Stimulated activated CD4-positive, alpha-beta T cell treated with anti-CD3 and anti-CD28 coated beads, Interleukin-2, amount 100 ng/mL, for 48 hours (primary cell): ENCODE measurements around the gene EHD1.

ENCODE experiments used
- DNase-seq, 2 donors: peaks; one replicate each; pipeline ENCODE4 v3.0.0-alpha.2; 2020

EHD1 gene

GRCh38 chr11:64841592-64842365, 36.6 kb downstream of the EHD1 start:
- DNase-seq = no peak

DNA sequence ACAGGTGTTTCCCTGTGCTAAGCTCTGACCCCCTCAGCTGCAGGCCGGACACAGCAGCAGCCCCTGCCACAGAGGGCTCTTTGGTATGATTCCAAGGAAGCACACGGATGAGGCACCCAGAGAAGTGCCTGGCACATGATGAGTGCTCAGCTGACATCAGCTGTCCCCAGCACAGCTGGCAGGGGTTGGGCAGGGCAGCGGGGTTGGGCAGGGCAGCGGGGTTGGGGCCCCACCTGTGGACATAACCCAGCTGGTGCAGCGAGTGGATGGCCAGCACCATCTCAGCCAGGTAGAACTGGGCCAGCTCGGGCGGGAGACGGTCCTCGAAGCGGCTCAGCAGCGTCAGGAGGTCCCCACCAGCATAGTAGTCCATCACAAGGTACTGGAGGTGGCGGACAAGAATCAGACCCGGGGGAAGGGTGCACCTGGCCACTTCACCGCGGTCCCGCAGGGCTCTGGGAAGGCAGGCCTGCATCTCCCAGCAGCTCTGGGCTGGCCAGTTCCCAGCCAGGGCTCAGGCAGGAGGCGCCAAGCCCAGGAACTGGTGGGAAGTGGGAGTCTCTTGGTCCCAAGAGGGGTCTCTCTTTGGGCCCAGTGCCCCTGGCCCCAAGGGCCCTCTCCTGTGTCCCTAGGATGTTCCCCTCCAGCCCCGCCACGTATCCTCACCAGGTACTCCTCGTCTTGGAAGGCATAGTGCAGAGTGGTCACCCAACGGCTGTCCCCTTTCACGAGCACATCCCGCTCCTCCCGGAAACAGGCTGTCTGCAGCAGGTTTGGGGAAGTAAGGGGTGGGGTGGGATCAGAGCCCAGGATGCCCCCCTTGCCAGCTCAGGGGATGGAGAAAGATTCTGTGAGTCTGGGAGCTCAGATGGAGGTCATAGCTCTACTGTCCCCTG, 38.3 kb downstream of the EHD1 start:
- no peak for DNase-seq

DNA sequence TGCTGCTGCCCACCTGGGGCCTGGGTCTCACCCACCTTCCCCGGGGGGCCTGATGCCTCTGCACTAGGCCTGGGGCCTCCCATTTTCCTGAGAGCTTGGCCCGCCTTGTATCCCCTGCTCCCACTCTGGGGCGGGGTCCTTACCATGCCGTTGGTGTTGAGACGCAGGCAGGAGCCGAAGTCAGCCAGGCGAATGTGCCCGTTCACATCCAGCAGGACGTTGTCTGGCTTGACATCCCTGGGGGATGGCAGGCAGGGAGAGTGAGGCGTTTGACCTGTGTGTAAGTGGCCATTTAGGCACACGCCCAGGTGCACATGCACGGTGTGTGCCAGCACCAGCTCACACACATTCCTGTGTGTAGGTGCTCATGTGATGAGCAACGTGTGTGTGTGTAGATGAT, 39.1 kb downstream of the EHD1 start:
- no peak for DNase-seq

DNA sequence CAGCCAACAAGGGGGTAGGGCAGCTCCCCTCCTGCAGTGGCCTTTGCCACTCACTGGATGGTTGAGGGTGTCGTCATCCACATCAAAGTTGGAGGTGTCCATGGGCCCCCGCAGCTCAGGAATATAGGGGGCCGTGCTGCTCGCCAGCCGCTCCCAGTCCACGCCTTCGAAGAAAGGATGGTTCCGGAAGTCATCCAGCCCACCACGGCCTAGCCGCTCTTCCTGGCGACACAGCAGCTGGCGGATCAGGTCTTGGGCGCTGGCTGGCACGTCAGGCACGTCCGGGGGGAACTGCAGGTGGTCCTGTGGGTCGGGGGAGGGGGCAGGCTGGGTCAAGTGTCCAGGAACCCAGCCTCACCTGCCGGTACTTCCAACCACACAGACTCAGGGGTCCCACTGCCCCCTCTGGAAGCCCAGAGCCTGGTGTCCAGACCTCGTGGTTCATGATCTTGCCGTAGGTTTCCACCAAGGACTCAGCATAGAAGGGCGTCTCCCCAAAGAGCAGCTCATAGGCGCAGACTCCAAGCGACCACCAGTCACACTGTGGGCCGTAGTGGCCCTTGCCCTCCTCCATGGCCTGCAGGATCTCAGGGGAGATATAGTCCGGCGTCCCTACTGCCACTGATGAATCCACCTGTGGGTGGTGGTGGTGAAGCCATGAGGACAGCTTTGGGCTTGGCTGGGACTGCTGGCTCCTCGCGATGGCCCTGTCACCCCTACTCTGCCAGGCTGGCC, 39.7 kb downstream of the EHD1 start:
- no peak for DNase-seq

GRCh38 chr11:64837887-64838351, 40.5 kb downstream of the EHD1 start:
- no peak for DNase-seq

DNA sequence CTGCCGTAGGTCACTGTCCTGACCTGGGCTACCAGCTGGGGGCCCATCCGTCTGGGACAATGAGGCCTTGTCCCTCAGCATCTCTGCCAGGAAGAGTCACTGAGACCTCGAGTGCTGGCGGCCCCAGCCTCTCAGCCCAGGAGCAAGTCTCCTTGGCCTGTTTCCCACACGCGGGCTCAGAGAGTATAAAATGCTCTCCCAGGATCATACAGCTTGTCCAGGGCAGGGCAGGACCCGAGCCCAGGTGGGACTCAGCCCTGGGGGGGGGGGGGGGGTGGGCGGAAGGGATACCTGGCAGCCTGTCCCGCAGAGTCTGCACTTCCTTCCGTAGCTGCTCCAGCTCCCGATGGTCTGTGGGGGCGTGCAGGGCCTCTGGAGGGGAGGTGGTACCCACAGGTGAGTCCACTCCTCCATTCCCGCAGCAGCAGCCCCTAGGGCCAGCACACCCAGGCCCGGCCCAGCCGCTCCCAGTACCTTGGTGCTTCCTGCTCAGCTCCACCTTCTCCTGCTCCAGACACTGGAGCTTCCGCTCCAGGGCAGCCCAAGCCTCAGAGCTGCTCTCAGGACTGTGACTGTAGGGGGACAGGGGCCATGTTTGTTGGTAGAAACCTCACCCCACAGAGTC, 41.9 kb downstream of the EHD1 start:
- DNase-seq = no peak

DNA sequence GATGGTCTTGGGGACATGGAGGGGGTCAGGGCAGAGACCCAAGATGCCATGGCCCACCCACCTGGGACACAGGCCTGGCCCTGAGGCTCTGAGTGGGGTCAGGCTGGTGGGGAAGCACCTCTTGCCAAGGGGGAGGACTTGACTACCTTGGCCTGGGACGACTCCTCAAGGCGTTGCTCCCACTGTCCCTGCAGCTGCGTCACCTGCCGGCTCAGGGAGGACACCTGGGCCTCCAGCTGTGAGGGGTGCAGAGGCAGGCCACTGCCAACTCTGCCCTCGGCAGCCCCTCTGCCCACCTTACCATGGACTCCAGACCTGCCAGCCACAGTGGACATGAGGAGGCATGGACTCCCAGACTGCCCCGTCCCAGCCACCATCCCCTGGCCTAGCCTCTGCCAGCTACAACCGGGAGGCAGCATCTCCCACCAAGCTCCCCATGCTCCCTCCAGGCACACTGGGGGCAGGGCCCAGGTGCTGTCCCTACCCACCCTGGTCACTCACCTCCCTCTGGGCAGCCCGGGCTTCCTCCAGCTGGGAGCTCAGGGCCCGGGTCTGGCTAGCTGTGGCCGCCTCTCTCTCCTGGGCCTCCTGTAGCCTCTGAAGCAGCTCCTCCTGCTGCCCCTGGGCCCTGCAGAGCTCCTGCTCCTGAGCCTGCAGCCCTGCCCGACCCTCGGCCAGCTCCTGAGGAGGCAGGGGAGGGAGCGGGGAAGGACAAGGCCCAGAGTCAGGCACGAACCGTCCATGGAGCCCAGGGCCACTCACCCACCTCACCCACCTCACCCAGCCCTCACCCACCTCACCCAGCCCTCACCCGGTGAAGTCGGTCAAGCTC, 42.6 kb downstream of the EHD1 start:
- DNase-seq = no peak

- no peak for DNase-seq
Measured at GRCh38 chr11:64834723-64835615, 43.5 kb downstream of the EHD1 start.

DNA sequence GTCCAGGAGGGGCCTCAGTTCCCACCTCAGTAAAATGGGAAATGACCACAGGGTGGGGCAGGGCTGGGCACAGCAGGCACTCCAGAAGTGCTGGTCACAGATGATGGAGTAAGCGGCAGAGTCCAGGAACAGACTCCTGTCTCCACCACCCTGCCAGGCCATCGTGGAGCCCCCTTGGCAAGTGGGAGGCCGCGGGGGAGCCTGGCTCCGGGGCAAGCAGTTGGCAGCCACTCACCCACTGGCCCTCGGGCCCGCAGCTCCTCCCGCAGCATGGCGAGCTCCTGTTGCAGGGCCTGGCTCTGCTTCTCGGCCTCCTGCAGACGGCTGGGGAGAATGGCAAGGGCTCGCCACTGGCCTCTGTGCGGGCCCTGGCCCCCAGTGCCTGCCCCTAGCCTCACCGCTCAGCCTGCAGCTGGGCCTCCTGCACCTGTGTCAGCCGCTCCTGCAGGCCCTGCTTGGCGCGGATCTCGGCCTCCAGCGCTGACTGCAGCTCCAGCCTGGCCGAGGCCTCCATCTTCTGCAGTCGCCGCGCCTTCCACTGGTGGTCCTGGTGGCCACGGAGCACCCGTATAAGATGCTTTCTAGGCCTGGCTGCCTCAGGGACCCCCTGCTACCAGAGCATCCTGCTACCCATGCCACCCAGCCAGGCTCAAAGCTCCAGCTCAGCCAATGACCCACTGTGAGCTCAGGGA, 44.2 kb downstream of the EHD1 start:
- DNase-seq = no peak

- DNase-seq = no peak
Measured at GRCh38 chr11:64833509-64833908, 44.9 kb downstream of the EHD1 start.

DNA sequence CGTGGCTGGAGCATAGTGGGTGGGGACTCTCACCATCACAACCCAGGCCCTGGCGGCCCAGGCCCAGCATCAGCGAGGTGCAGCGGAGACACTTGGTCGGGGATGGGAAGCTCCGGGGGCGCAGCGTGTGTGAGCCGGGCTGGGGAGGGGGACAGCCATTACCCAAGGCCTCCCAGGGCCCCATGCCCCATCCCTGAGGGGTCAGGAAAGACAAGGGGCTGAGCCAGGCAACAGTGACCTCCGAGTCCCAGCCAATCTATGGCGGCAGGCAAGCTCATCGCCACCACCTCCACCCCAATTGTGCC, 45.3 kb downstream of the EHD1 start:
- no peak for DNase-seq

DNA sequence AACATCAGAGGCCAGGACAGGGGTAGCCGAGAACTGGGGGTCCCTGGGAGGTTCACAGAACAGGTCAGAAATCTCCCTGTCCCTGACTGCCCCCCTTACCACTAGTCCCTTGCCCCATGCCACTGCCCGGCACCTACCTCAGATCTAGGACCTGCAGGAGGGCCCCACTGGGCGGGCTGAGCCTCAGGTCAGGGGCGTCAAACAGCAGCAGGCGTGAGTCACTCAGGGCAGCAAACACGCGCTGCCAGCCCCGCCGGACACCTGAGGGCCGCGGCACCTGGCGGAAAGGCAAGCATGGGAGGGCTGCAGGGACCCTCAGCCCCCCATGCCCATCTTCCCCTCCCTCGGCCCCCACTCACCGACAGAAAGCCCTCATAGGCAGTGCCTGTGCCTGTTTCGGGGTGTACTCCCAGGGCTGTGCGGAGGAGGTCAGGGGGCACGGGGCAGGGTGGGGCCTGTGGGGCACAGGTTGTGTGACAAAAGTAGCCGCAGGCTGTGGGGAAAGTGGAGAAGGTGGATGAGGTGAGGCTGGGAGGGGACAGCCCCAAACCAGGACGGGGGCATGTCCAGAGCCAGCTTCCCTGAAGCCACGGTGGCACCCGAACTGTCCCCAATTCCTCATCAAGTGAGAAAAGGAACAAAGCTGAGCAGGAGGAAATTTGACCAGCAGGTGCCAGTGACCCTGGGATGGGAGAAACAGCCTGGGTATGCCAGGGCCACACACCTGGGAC, 45.8 kb downstream of the EHD1 start:
- no peak for DNase-seq

- no peak for DNase-seq
Measured at GRCh38 chr11:64831411-64831891, 47.0 kb downstream of the EHD1 start.

- no peak for DNase-seq
Measured at GRCh38 chr11:64829536-64830251, 48.7 kb downstream of the EHD1 start.

- no peak for DNase-seq
Measured at GRCh38 chr11:64827451-64827839, 51.0 kb downstream of the EHD1 start.

DNA sequence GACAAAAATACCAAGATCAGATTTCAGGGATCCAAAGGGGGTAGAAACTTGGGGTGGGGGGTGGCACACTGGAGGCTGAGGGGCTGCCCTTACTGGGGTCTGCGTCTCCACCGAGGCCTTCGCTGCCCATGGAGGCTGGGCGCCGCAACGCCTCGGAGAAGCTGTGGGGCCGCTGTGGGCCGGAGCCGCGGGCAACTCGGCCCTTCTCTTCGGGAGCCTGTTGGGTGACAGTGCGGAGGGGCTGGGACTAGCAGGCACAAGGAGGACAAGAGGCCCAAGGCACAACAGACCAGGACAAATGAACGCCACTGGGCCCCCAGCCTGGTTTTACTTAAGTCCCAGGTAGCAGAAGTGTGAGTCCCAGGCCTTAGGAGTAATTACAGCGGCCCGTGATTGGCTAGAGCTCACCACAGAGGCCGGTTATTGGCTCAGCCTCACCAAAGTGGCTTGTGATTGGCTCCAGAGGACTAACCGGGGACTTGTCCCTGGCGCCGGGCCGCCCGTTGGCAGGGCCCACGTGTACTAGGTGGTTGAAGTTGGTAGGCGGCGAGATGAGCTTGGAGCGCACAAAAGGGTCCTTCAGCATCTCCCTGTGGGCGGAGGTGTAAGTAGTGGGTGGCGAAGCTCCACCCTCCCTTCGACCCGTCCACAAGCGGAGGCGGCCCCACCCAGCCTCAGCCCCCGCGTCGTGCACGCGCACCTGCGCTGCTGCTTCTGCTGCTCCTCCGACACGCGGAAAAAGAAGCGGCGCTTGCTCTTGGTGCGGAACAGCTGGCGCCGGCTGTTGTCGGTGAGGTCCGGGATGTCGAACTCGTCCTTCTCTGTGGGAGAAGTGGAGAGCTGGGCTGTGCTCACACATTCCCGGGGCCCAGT, 51.6 kb downstream of the EHD1 start:
- DNase-seq = no peak

GRCh38 chr11:64826062-64826461, 52.4 kb downstream of the EHD1 start:
- no peak for DNase-seq
